Measurements from ENCODE around the gene CCN2. TPM values are rescaled to one million over a fixed set of nuclear protein-coding genes. Genes with fewer than 3 reads are reported as not detected.

Gene CCN2
- total RNA-seq, 4 donors from 2014 or later, result 5.1 to 33.6 (median 17.6) TPM

GRCh38 chr6:131970076-131970859, 19.1 kb upstream of the CCN2 start:
- intact Hi-C loops (cut with DNase I; ENCODE audit: low total_unique reads) (no loop called here), in situ Hi-C loops (cut with MboI; ENCODE audit: low sequenced_read_pairs in 4 of 4) (no loop called here)
- no peaks in the 10 kb centered on the region for H3K36me3 ChIP-seq
- no peak overlapping the region for H3K27ac ChIP-seq
- H3K4me1 ChIP-seq, result no peaks in the 10 kb centered on the region
- no peak overlapping the region for H3K4me3 ChIP-seq
- no peak for DNase-seq
- no peaks in the 10 kb centered on the region for H3K9me3 ChIP-seq
- H3K27me3 ChIP-seq, result no peaks in the 10 kb centered on the region
- TF ChIP-seq CTCF (IDR thresholded peaks at IDR 0.05 in 4 of 5, conservative IDR thresholded peaks at IDR 0.05 in 1 of 5) (no peak), POLR2A (IDR thresholded peaks at IDR 0.05) (no peak)
- ATAC-seq, result no peak

- intact Hi-C loops (cut with DNase I; ENCODE audit: low total_unique reads) (no loop called here), in situ Hi-C loops (cut with MboI; ENCODE audit: low sequenced_read_pairs in 4 of 4) (no loop called here)
- DNase-seq (no peak), ATAC-seq (no peak)
- no peak overlapping the region for H3K27ac ChIP-seq
- no peaks in the 10 kb centered on the region for H3K27me3 ChIP-seq
- no peak for TF ChIP-seq POLR2A (IDR thresholded peaks at IDR 0.05)
- no peak for TF ChIP-seq CTCF (IDR thresholded peaks at IDR 0.05 in 4 of 5, conservative IDR thresholded peaks at IDR 0.05 in 1 of 5)
- no peak overlapping the region for H3K4me3 ChIP-seq
- H3K4me1 ChIP-seq, result no peaks in the 10 kb centered on the region
- no peaks in the 10 kb centered on the region for H3K9me3 ChIP-seq
- H3K36me3 ChIP-seq, result no peaks in the 10 kb centered on the region
Measured at GRCh38 chr6:131968656-131969055, 17.5 kb upstream of the CCN2 start.

- TF ChIP-seq CTCF (IDR thresholded peaks at IDR 0.05 in 4 of 5, conservative IDR thresholded peaks at IDR 0.05 in 1 of 5) (no peak), POLR2A (IDR thresholded peaks at IDR 0.05) (no peak)
- in situ Hi-C loops (cut with MboI; ENCODE audit: low sequenced_read_pairs in 4 of 4), result no loop called here
- DNase-seq, result no peak
- no peaks in the 10 kb centered on the region for H3K36me3 ChIP-seq
- H3K4me3 ChIP-seq, result no peak overlapping the region
- no peak overlapping the region for H3K27ac ChIP-seq
- no peaks in the 10 kb centered on the region for H3K27me3 ChIP-seq
- no peaks in the 10 kb centered on the region for H3K4me1 ChIP-seq
- no peaks in the 10 kb centered on the region for H3K9me3 ChIP-seq
- intact Hi-C loops (cut with DNase I; ENCODE audit: low total_unique reads), result no loop called here
- ATAC-seq, result no peak
Measured at GRCh38 chr6:131967948-131968347, 16.8 kb upstream of the CCN2 start.

GRCh38 chr6:131966443-131966842, 15.3 kb upstream of the CCN2 start:
- no peak for ATAC-seq
- no peak overlapping the region for H3K4me3 ChIP-seq
- intact Hi-C loops (cut with DNase I; ENCODE audit: low total_unique reads), result no loop called here
- no peaks in the 10 kb centered on the region for H3K4me1 ChIP-seq
- H3K27ac ChIP-seq, result no peak overlapping the region
- DNase-seq, result no peak
- TF ChIP-seq CTCF (IDR thresholded peaks at IDR 0.05 in 4 of 5, conservative IDR thresholded peaks at IDR 0.05 in 1 of 5) (no peak), POLR2A (IDR thresholded peaks at IDR 0.05) (no peak)
- in situ Hi-C loops (cut with MboI; ENCODE audit: low sequenced_read_pairs in 4 of 4), result no loop called here
- no peaks in the 10 kb centered on the region for H3K9me3 ChIP-seq
- H3K36me3 ChIP-seq, result no peaks in the 10 kb centered on the region
- H3K27me3 ChIP-seq, result no peaks in the 10 kb centered on the region

- no peaks in the 10 kb centered on the region for H3K4me1 ChIP-seq
- H3K27ac ChIP-seq, result no peak overlapping the region
- in situ Hi-C loops (cut with MboI; ENCODE audit: low sequenced_read_pairs in 4 of 4), result no loop called here
- no peak overlapping the region for H3K4me3 ChIP-seq
- TF ChIP-seq POLR2A (IDR thresholded peaks at IDR 0.05) (no peak), CTCF (IDR thresholded peaks at IDR 0.05 in 4 of 5, conservative IDR thresholded peaks at IDR 0.05 in 1 of 5) (no peak)
- DNase-seq, result no peak
- no peaks in the 10 kb centered on the region for H3K9me3 ChIP-seq
- ATAC-seq, result no peak
- intact Hi-C loops (cut with DNase I; ENCODE audit: low total_unique reads), result no loop called here
- H3K27me3 ChIP-seq, result no peaks in the 10 kb centered on the region
- no peaks in the 10 kb centered on the region for H3K36me3 ChIP-seq
Measured at GRCh38 chr6:131963063-131963462, 11.9 kb upstream of the CCN2 start.
